Esophagus squamous epithelium (tissue), 4 donors: ENCODE results near the gene CTSS.

Experiments
- CTCF ChIP-seq, 6 experiments: fragments of 450-650 bp in 4 of 6; fragments of 200-600 bp in 2 of 6; sonication (generic) in 2 of 6; IDR thresholded peaks; one replicate each; pipeline ENCODE4 v1.5.1; 2016 to 2019; ENCODE audit warnings: antibody characterized with exemption in 6 of 6, mild to moderate bottlenecking in 4 of 6, moderate library complexity in 4 of 6
- POLR2A ChIP-seq, 4 donors: fragments of 450-650 bp; IDR thresholded peaks; one replicate each; pipeline ENCODE4 v1.6.1; 2017; ENCODE audit warnings: antibody characterized with exemption in 4 of 4, mild to moderate bottlenecking in 4 of 4, moderate library complexity in 3 of 4

- no peak for TF ChIP-seq CTCF (IDR thresholded peaks at IDR 0.05)
- TF ChIP-seq POLR2A (IDR thresholded peaks at IDR 0.05) = no peak
These were observed 30.8 kb upstream of the CTSS start for GRCh38 chr1:150796374-150796773.
